GM13977 (cell line): ENCODE results near the gene PURA.

ENCODE experiments used
- DNase-seq: peaks from one replicate; pipeline ENCODE4 v3.0.0; 2012; ENCODE audit warnings: low spot score
- CTCF ChIP-seq: IDR thresholded peaks from 2 replicates; pipeline ENCODE4 v1.5.1; 2012; ENCODE audit warnings: mild to moderate bottlenecking, control low read depth; ENCODE audit not compliant: insufficient read depth; ENCODE audit errors: extremely low read depth, missing control alignments
- in situ Hi-C: fragments of 300-500 bp; cut with MboI; formaldehyde crosslinking; loops from one replicate; pipeline ENCODE4 v1.12.0; 2022; ENCODE audit warnings: low sequenced_read_pairs, low pct_unique_long_range_greater_than_20kb, mixed read lengths, inconsistent platforms; ENCODE audit not compliant: unreplicated experiment

Gene PURA

GRCh38 chr5:140117523-140117922 is 3.6 kb downstream of the PURA start:
- no peak for DNase-seq
- in situ Hi-C loops = no loop called here
- TF ChIP-seq CTCF = no peak

- peak; percentile 2 for TF ChIP-seq CTCF
- DNase-seq = no peak
- in situ Hi-C loops = no loop called here
These were observed 4.5 kb downstream of the PURA start for GRCh38 chr5:140118302-140118936.

- in situ Hi-C loops = no loop called here
- no peak for TF ChIP-seq CTCF
- no peak for DNase-seq
These were observed 11.7 kb downstream of the PURA start, which contains the start of gene IGIP for GRCh38 chr5:140125637-140126036. TSS of gene IGIP (plus strand) at chr5:140125937. CDS start at chr5:140128477, 2,540 bp downstream.

- in situ Hi-C loops = no loop called here
- DNase-seq = no peak
- TF ChIP-seq CTCF = no peak
These were observed 12.6 kb downstream of the PURA start for GRCh38 chr5:140126315-140127012.

- no peak for DNase-seq
- no peak for TF ChIP-seq CTCF
- in situ Hi-C loops = no loop called here
These were observed 14.5 kb downstream of the PURA start for GRCh38 chr5:140128376-140128775.

GRCh38 chr5:140130949-140131733 is 17.2 kb downstream of the PURA start:
- no peak for DNase-seq
- no peak for TF ChIP-seq CTCF
- in situ Hi-C loops = no loop called here
